Testis (tissue), 2 donors: ENCODE measurements around the gene SIGLEC9.

ENCODE experiments used
- CTCF ChIP-seq, 3 experiments: fragments of 450-650 bp in 2 of 3; fragments of 200-600 bp in 1 of 3; sonication (generic) in 1 of 3; IDR thresholded peaks; one replicate each; pipeline ENCODE4 v1.5.1; 2016 to 2019; ENCODE audit warnings: antibody characterized with exemption in 3 of 3, mild to moderate bottlenecking in 2 of 3, moderate library complexity in 1 of 3
- POLR2A ChIP-seq: fragments of 450-650 bp; IDR thresholded peaks from one replicate; pipeline ENCODE4 v1.6.1; 2017; ENCODE audit warnings: antibody characterized with exemption, mild to moderate bottlenecking, moderate library complexity

GRCh38 chr19:51145916-51146493 lies 21.3 kb downstream of the SIGLEC9 start:
- TF ChIP-seq CTCF (IDR thresholded peaks at IDR 0.05) (no peak), POLR2A (no peak)
